H9 (cell line): ENCODE results near the gene ALDH1A1. TPM values are rescaled to one million over a fixed set of nuclear protein-coding genes. Genes with fewer than 3 reads are reported as not detected.

Source experiments
- DNase-seq: peaks from one replicate; pipeline ENCODE4 v3.0.0-alpha.2; 2017
- H2AFZ ChIP-seq: one replicate; pipeline ENCODE4 v1.6.1; 2013; ENCODE audit warnings: mild to moderate bottlenecking, low read length, control low read depth, moderate library complexity
- H2AK5ac ChIP-seq: 2 replicates; pipeline ENCODE4 v1.6.1; 2013; ENCODE audit warnings: low read length, control low read depth, mixed read lengths; ENCODE audit not compliant: insufficient read length
- H2BK120ac ChIP-seq: one replicate; pipeline ENCODE4 v1.6.1; 2013; ENCODE audit warnings: low read depth, mild to moderate bottlenecking, low read length, control low read depth, inconsistent platforms; ENCODE audit not compliant: poor library complexity, severe bottlenecking
- H2BK12ac ChIP-seq: 2 replicates; pipeline ENCODE4 v1.6.1; 2013; ENCODE audit warnings: low read length, control low read depth, mixed read lengths, low read depth; ENCODE audit not compliant: insufficient read length
- H2BK15ac ChIP-seq: 2 replicates; pipeline ENCODE4 v1.6.1; 2013; ENCODE audit warnings: low read depth, low read length, control low read depth
- H2BK20ac ChIP-seq: one replicate; pipeline ENCODE4 v1.6.1; 2013; ENCODE audit warnings: low read depth, mild to moderate bottlenecking, low read length, control low read depth, inconsistent platforms; ENCODE audit not compliant: poor library complexity, severe bottlenecking
- H2BK5ac ChIP-seq: 2 replicates; pipeline ENCODE4 v1.6.1; 2013; ENCODE audit warnings: low read length, control low read depth, mixed read lengths; ENCODE audit not compliant: insufficient read length
- H3K14ac ChIP-seq: 2 replicates; pipeline ENCODE4 v1.6.1; 2013; ENCODE audit warnings: low read length, control low read depth; ENCODE audit not compliant: insufficient read depth
- H3K18ac ChIP-seq: 2 replicates; pipeline ENCODE4 v1.6.1; 2013; ENCODE audit warnings: low read depth, mild to moderate bottlenecking, mixed read lengths, low read length, control low read depth; ENCODE audit not compliant: insufficient read length
- H3K23ac ChIP-seq: 2 replicates; pipeline ENCODE4 v1.6.1; 2013; ENCODE audit warnings: low read length, control low read depth, mixed read lengths, low read depth; ENCODE audit not compliant: insufficient read length
- H3K23me2 ChIP-seq: 2 replicates; pipeline ENCODE4 v1.6.1; 2013; ENCODE audit warnings: low read depth, mild to moderate bottlenecking, mixed read lengths, low read length, control low read depth; ENCODE audit not compliant: insufficient read length, poor library complexity, severe bottlenecking
- H3K27ac ChIP-seq: 2 replicates; pipeline ENCODE4 v1.5.1; 2013; ENCODE audit warnings: low read length, control low read depth, mixed read lengths, low read depth; ENCODE audit not compliant: insufficient read length
- H3K27me3 ChIP-seq: 2 replicates; pipeline ENCODE4 v1.6.1; 2013; ENCODE audit warnings: low read length, control low read depth, inconsistent platforms; ENCODE audit not compliant: insufficient read depth
- H3K4ac ChIP-seq: 2 replicates; pipeline ENCODE4 v1.6.1; 2013; ENCODE audit warnings: low read depth, mild to moderate bottlenecking, control low read depth, inconsistent platforms, low read length, moderate library complexity
- H3K4me1 ChIP-seq: 2 replicates; pipeline ENCODE4 v1.6.1; 2013; ENCODE audit warnings: low read length, control low read depth, inconsistent platforms; ENCODE audit not compliant: insufficient read depth
- H3K4me2 ChIP-seq: 2 replicates; pipeline ENCODE4 v1.6.1; 2013; ENCODE audit warnings: low read length, control low read depth, mixed read lengths; ENCODE audit not compliant: insufficient read length, insufficient read depth
- H3K56ac ChIP-seq: 2 replicates; pipeline ENCODE4 v1.6.1; 2013; ENCODE audit warnings: low read depth, mild to moderate bottlenecking, mixed read lengths, low read length, control low read depth; ENCODE audit not compliant: insufficient read length
- H3K79me1 ChIP-seq: 2 replicates; pipeline ENCODE4 v1.6.1; 2013; ENCODE audit warnings: low read depth, mild to moderate bottlenecking, moderate library complexity, low read length, control low read depth, inconsistent platforms; ENCODE audit not compliant: insufficient read depth, poor library complexity, severe bottlenecking
- H3K79me2 ChIP-seq: 2 replicates; pipeline ENCODE4 v1.6.1; 2013; ENCODE audit warnings: low read length, control low read depth, inconsistent platforms; ENCODE audit not compliant: insufficient read depth
- H3K9ac ChIP-seq: 2 replicates; pipeline ENCODE4 v1.6.1; 2013; ENCODE audit warnings: low read length, control low read depth, mixed read lengths; ENCODE audit not compliant: insufficient read length; ENCODE audit errors: extremely low read depth
- H3K9me3 ChIP-seq: one replicate; pipeline ENCODE4 v1.6.1; 2013; ENCODE audit warnings: low read depth, low read length, inconsistent platforms; ENCODE audit not compliant: control insufficient read depth
- H3T11ph ChIP-seq: one replicate; pipeline ENCODE4 v1.6.1; 2013; ENCODE audit warnings: mild to moderate bottlenecking, low read length, control low read depth, inconsistent platforms
- H4K20me1 ChIP-seq: one replicate; pipeline ENCODE4 v1.6.1; 2013; ENCODE audit not compliant: control insufficient read depth, insufficient read length, insufficient read depth
- H4K5ac ChIP-seq: 2 replicates; pipeline ENCODE4 v1.6.1; 2013; ENCODE audit warnings: low read depth, mild to moderate bottlenecking, mixed read lengths, low read length, control low read depth; ENCODE audit not compliant: insufficient read length
- H4K8ac ChIP-seq: replicated peaks from 2 replicates; pipeline ENCODE4 v1.6.1; 2013; ENCODE audit warnings: low read length, control low read depth, mixed read lengths, low read depth; ENCODE audit not compliant: insufficient read length
- H4K91ac ChIP-seq: 2 replicates; pipeline ENCODE4 v1.6.1; 2013; ENCODE audit warnings: low read depth, mild to moderate bottlenecking, moderate library complexity, mixed read lengths, low read length, control low read depth; ENCODE audit not compliant: insufficient read length
- H3K27ac Mint-ChIP-seq, 3 experiments: 2 replicates in 2 of 3; 3 replicates in 1 of 3; pipeline ENCODE4 v1.8.0; 2020 to 2021; ENCODE audit warnings: mixed read lengths in 3 of 3, mild to moderate bottlenecking in 1 of 3, moderate library complexity in 1 of 3
- H3K27me3 Mint-ChIP-seq: 2 replicates; pipeline ENCODE4 v1.8.0; 2021; ENCODE audit warnings: low read depth, mild to moderate bottlenecking, moderate library complexity, mixed read lengths
- H3K36me3 Mint-ChIP-seq, 3 experiments: 2 replicates in 2 of 3; 3 replicates in 1 of 3; pipeline ENCODE4 v1.8.0; 2020 to 2021; ENCODE audit warnings: low read depth in 3 of 3, mixed read lengths in 3 of 3; ENCODE audit not compliant: insufficient read depth in 1 of 3
- H3K4me1 Mint-ChIP-seq, 2 experiments: 2 replicates each; pipeline ENCODE4 v1.8.0; 2020; ENCODE audit warnings: mixed read lengths in 2 of 2
- H3K4me3 Mint-ChIP-seq, 2 experiments: 2 replicates in 1 of 2; 3 replicates in 1 of 2; pipeline ENCODE4 v1.8.0; 2020 to 2021; ENCODE audit warnings: mild to moderate bottlenecking in 2 of 2, mixed read lengths in 2 of 2, moderate library complexity in 1 of 2
- H3K9me3 Mint-ChIP-seq, 2 experiments: 2 replicates in 1 of 2; 3 replicates in 1 of 2; pipeline ENCODE4 v1.8.0; 2020; ENCODE audit warnings: mild to moderate bottlenecking in 2 of 2, mixed read lengths in 2 of 2, moderate library complexity in 1 of 2
- CTCF ChIP-seq: fragments of 200-600 bp; sonication (generic); conservative IDR thresholded peaks from 3 replicates; pipeline ENCODE4 v1.8.0; 2021; ENCODE audit warnings: antibody characterized with exemption, mild to moderate bottlenecking
- WGBS: extraction: QIAGEN DNeasy Blood & Tissue Kit; methylation state at CpG from one replicate; pipeline ENCODE4 v1.1.7; 2013; ENCODE audit warnings: missing lambda C conversion rate, low lambda C conversion rate, mixed read lengths; ENCODE audit not compliant: insufficient read length; ENCODE audit errors: extremely low coverage; 5-methylcytosine and 5-hydroxymethylcytosine counted together
- total RNA-seq: library from RNA; stranded (reverse); gene quantifications from 2 replicates; pipeline ENCODE4 v1.2.1, GENCODE V29; 2021

Gene ALDH1A1
- total RNA-seq, 1 experiment from 2014 or later = 1.1 TPM

DNA sequence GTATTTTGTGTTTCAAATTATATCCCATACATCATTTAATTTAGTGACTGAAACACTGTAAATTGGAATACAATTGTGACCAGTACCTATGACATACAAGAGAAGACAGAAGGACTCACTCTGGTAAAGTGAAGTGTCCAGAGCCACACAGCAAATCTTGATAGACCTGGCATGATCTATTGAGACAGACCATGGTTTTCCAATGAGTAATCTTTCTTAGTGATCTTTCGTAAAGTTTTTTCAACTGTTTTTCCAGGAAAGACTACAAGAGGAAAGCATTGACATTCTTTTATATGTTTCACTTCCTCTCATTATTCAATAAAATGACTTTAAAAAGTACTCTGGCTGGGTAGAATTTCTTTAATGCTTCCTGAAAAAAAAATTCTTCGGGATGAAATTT lies 43.3 kb upstream of the ALDH1A1 start:
- H2BK15ac ChIP-seq = no peak overlapping the region

More for the DNA sequence above, 43.3 kb upstream of the ALDH1A1 start:
- Mint-ChIP-seq H3K36me3 (no peaks in the 10 kb centered on the region), H3K4me1 (peaks cover 4 to 9% of the 10 kb centered on the region in 2 experiments), H3K27ac (no peak overlapping the region), H3K4me3 (no peak overlapping the region), H3K9me3 (no peaks in the 10 kb centered on the region), H3K27me3 (no peaks in the 10 kb centered on the region)
- Histone ChIP-seq H2BK5ac (no peak overlapping the region), H3K9me3 (no peaks in the 10 kb centered on the region), H3K4me1 (no peaks in the 10 kb centered on the region), H2BK20ac (no peak overlapping the region), H3K14ac (no peak overlapping the region), H4K8ac (no peak overlapping the region), H3K9ac (no peak overlapping the region), H3K4me2 (no peak overlapping the region), H3K56ac (no peak overlapping the region), H3K27me3 (no peaks in the 10 kb centered on the region), H3K79me1 (no peaks in the 10 kb centered on the region), H2BK12ac (no peak overlapping the region), H3K23ac (no peak overlapping the region), H3K4ac (no peak overlapping the region), H3T11ph (no peak overlapping the region), H3K23me2 (no peaks in the 10 kb centered on the region), H4K20me1 (no peaks in the 10 kb centered on the region), H4K5ac (no peak overlapping the region), H2BK120ac (no peak overlapping the region), H2AK5ac (no peak overlapping the region), H4K91ac (no peak overlapping the region), H2AFZ (no peak overlapping the region), H3K18ac (no peak overlapping the region), H3K27ac (no peak overlapping the region), H3K79me2 (no peaks in the 10 kb centered on the region)
- DNase-seq = no peak
- no peak for TF ChIP-seq CTCF
- WGBS = no CpG with 5 or more reads among the region's 2 CpGs
